BE2C (cell line): ENCODE results near the gene DHRS7B.

Experiments
- DNase-seq: peaks from one replicate; pipeline ENCODE4 v3.0.0-alpha.2; 2020
- H3K27me3 ChIP-seq: fragments of 250-450 bp; sonication (Bioruptor Pico); 2 replicates; pipeline ENCODE4 v1.5.1; 2020; ENCODE audit warnings: mild to moderate bottlenecking
- H3K36me3 ChIP-seq: fragments of 250-450 bp; sonication (Bioruptor Pico); 2 replicates; pipeline ENCODE4 v1.5.1; 2020; ENCODE audit warnings: mild to moderate bottlenecking
- H3K4me1 ChIP-seq: fragments of 250-450 bp; sonication (Bioruptor Pico); 2 replicates; pipeline ENCODE4 v1.5.1; 2020
- H3K4me3 ChIP-seq: 2 replicates; pipeline ENCODE4 v1.5.1; 2011; ENCODE audit warnings: low read depth, low read length
- H3K9me3 ChIP-seq: fragments of 250-450 bp; sonication (Bioruptor Pico); 2 replicates; pipeline ENCODE4 v1.5.1; 2020
- TF ChIP-seq, protein P1 (sequence below): IDR thresholded peaks from 2 replicates; pipeline ENCODE4 v1.5.1; 2012; ENCODE audit warnings: mild to moderate bottlenecking, low read depth, low read length

Gene DHRS7B

DNA sequence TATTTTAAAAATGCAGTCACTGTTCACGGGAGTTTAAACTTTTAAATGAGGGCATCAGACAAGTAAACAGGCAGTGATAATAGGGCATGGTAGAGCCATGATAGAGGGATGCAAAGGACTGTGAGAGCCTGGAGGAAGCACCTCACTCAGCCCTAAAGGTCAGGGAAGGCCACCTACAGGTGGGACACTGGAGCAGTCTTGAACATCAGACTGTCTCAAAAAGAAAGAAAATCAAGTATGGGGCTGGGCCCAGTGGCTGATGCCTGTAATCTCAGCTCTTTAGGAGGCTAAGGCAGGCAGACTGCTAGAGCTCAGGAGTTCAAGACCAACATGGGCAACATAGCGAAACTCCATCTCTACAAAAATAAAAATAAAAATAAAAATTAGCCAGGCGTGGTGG is 31.0 kb upstream of the DHRS7B start:
- H3K4me3 ChIP-seq, result no peak overlapping the region
- H3K36me3 ChIP-seq, result no peaks in the 10 kb centered on the region
- H3K4me1 ChIP-seq, result no peaks in the 10 kb centered on the region
- H3K9me3 ChIP-seq, result no peaks in the 10 kb centered on the region
- TF ChIP-seq, protein P1, sequence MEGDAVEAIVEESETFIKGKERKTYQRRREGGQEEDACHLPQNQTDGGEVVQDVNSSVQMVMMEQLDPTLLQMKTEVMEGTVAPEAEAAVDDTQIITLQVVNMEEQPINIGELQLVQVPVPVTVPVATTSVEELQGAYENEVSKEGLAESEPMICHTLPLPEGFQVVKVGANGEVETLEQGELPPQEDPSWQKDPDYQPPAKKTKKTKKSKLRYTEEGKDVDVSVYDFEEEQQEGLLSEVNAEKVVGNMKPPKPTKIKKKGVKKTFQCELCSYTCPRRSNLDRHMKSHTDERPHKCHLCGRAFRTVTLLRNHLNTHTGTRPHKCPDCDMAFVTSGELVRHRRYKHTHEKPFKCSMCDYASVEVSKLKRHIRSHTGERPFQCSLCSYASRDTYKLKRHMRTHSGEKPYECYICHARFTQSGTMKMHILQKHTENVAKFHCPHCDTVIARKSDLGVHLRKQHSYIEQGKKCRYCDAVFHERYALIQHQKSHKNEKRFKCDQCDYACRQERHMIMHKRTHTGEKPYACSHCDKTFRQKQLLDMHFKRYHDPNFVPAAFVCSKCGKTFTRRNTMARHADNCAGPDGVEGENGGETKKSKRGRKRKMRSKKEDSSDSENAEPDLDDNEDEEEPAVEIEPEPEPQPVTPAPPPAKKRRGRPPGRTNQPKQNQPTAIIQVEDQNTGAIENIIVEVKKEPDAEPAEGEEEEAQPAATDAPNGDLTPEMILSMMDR, result no peak
- no peak for DNase-seq
- H3K27me3 ChIP-seq, result no peaks in the 10 kb centered on the region

DNA sequence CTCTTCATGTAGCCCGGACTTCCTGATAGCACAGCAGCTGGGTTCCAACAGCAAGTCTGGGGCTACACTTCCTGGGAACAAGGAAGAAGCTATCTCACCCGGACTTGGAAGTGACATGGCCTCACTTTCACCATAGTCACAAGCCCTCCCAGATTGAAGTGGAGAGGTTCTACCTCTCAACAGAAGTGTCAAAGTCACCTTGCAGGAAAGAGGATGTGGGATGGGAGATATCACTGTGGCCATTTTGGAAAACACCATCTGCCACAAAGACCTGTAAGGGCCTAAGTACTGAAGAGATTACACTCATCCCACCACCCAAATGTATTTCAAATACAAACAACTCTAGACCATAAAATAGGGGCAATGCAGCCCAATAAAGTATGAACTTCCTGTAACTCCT is 29.9 kb upstream of the DHRS7B start:
- no peaks in the 10 kb centered on the region for H3K4me1 ChIP-seq
- no peak overlapping the region for H3K4me3 ChIP-seq
- DNase-seq, result no peak
- TF ChIP-seq, protein P1, result no peak
- H3K27me3 ChIP-seq, result no peaks in the 10 kb centered on the region
- no peaks in the 10 kb centered on the region for H3K9me3 ChIP-seq
- no peaks in the 10 kb centered on the region for H3K36me3 ChIP-seq

DNA sequence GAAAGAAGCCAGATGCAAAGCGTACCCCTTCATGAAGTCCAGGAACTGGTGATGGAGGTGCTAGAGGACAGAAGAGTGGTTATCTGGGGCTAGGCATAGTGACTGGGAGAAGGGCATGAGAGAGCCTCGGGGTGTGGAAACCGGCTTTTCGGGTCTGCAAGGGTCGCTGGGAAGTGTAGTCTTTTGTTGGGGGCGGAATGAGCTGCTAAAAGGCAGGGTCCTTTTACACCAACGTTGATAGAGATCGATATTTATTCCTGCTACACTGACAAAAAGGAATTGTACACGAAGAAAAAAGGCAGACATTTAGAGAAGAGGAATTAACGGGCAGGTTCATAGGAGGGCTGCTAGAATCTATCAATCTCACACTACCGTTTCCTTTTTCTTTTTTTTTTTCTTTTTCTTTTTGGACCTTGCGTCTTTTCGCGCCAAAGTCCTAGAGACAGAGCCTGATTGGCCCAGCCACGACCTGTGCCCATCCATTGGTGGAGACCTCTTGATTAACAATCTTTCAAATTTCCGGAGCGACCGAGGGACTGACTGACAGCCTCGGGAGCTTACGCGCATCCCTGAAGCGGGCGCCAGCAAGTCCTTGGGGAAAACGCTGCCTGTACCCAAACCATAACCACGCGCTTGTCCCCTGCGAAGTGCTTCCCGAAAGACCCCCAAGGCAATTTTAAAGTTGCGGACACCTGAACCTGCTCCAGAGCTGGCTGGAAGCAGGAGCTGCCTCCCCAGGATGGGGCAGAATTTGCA is 27.7 kb upstream of the DHRS7B start:
- no peaks in the 10 kb centered on the region for H3K9me3 ChIP-seq
- no peaks in the 10 kb centered on the region for H3K27me3 ChIP-seq
- H3K4me3 ChIP-seq, result peak overlapping the region; percentile 76
- no peaks in the 10 kb centered on the region for H3K4me1 ChIP-seq
- TF ChIP-seq, protein P1, result no peak
- H3K36me3 ChIP-seq, result no peaks in the 10 kb centered on the region
- peak; percentile 77 for DNase-seq

DNA sequence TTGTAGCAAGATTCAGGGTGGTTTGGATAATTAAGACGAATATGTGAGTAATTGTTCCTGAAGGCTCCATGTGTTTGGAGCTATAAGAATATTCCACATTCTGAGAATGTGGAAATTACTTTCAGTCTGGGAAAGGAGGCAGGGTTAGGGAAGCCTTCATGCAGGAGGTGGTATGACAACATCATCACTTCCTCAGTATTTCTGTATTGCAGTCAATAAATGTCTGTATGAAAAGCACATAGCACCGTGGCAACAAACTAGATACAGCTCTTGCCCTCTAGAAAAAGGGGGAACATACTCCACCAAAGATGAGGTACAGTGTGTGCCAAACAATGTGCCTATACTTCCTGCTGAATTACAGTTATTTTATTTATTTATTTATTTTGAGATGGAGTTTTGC is 26.1 kb upstream of the DHRS7B start:
- no peaks in the 10 kb centered on the region for H3K4me1 ChIP-seq
- H3K27me3 ChIP-seq, result no peaks in the 10 kb centered on the region
- H3K36me3 ChIP-seq, result no peaks in the 10 kb centered on the region
- no peak for DNase-seq
- TF ChIP-seq, protein P1, result no peak
- no peaks in the 10 kb centered on the region for H3K9me3 ChIP-seq
- no peak overlapping the region for H3K4me3 ChIP-seq

DNA sequence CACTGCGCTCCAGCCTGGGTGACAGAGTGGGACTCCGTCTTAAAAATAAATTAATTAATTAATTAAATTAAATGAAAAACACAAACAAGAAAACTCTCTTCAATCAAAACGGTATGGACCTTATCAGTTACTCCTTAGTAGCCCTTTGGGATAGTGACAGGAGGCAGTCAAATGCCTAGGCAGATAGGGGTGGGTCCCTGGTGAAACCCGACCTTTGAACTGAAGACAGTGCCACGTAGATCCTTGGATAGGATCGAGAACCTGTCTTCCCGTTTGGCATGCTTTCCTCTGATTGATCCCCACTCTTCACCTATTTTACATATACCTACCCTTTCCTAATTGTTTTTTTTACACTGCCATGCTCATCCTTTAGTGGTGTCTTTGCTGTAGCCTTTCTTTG is 22.2 kb upstream of the DHRS7B start:
- H3K4me1 ChIP-seq, result no peaks in the 10 kb centered on the region
- no peaks in the 10 kb centered on the region for H3K27me3 ChIP-seq
- TF ChIP-seq, protein P1, result no peak
- no peaks in the 10 kb centered on the region for H3K9me3 ChIP-seq
- no peak for DNase-seq
- H3K4me3 ChIP-seq, result no peak overlapping the region
- no peaks in the 10 kb centered on the region for H3K36me3 ChIP-seq

DNA sequence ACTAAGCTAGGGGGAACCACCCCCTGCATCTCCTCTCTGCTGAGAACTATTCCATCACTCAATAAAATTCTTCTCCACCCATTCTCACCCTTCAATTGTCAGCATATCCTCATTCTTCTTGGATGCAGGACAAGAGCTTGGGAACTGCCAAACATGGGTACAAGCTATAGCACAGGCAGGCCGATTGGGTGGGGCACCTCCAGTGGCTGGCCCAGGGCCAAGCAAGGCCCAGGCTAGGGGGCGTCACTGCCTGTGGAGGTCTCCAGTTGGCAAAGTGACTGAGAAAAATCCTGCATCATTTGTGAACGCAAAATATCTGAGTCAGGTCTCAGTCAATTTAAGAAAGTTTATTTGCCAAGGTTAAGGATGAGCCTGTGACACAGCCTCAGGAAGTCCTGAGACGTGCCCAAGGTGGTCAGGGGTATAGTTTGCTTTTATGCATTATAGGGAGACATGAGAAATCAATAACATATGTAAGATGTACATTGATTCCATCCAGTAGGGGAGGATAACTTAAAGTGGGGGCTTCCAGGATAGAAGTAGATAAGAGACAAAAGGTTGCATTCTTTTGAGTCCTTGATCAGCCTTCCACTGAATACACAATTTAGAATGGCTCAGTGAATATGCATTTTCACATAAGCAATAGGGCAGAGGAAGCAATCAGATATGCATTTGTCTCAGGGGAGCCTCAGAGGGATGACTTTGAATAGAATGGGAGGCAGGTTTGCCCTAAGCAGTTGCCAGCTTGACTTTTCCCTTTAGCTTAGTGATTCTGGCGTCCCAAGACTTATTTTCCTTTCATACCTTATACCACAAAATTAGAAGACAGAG is 21.5 kb upstream of the DHRS7B start:
- Histone ChIP-seq H3K9me3 (no peaks in the 10 kb centered on the region), H3K4me3 (no peak overlapping the region), H3K27me3 (no peaks in the 10 kb centered on the region), H3K4me1 (no peaks in the 10 kb centered on the region), H3K36me3 (no peaks in the 10 kb centered on the region)
- TF ChIP-seq, protein P1, result no peak
- no peak for DNase-seq
